Measurements from ENCODE around the gene HDAC9.
A peak's percentile ranks its signal among the peaks of the same experiment; 100 is the strongest.

HDAC9 gene

DNA sequence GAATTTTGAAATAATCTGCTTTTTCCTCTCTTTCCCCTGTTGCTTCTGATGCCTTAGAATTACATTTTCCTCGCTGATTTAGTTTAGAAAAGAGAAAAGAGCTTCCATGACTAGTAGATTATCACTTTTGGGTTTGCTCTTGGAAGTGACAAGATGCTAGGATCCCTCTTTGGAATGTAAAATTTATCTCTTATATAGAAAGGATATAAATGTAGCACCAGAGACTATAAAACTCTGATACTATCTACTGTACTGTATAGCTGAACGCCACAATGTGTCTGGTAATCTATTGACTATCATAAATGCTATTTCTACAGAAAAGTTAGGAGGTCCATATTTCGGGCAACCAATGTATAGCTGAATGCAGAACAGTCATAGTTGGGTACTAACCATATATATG lies 1.1 kb upstream of the HDAC9 start:
- no peak for DNase-seq

DNA sequence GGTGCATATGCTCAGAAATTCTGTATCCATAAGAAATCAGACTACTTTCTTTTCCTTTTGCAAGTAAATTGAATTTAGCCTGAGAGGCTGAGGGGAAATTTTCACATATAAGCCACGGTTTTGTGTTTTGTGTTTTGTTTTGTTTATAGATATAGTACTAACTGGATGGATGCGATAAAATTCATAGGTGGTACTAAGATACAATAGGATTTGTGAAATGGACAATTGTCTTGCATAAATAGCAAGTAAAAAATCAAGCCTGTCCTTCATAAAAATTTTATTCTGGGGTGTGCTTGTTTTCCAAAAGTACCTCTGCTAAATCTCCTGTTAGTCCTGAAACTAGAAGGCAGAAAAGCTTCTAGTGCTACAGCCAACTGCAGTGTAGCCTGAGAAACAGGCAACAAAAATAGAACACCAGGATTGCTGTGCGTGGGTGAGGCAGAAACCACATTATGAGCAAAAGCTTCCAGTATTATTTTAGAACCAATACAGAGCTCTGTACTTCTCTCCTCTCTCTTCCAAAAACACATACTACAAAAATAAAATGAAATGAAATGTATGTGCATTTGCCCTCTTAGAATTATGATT lies 634 bp upstream of the HDAC9 start:
- DNase-seq, result peak in 7 of 51 donors; percentile 7 to 84 (median 15)

GRCh38 chr7:18496341-18496700 lies 772 bp downstream of the HDAC9 start:
- DNase-seq, result no peak

DNA sequence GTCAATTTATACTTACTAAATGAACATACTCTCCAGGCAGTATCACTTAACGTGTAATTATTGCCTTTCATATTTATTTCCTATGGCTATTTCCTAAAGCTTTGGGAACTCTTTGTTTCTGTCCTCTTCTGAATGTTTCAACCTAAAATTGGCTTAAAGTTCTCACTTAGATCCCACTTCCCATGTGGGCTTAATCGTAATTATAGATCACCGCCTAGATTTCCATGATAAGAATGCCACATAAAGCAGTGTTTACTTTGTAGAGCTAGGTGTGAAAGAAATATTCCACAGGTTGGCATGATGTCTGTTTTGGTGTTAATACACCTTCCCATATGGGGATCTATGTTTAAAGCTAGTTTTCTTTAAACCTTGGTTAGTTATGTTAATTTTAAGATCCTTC lies 1.5 kb downstream of the HDAC9 start:
- DNase-seq, result peak in 1 of 51 donors; percentile 51

DNA sequence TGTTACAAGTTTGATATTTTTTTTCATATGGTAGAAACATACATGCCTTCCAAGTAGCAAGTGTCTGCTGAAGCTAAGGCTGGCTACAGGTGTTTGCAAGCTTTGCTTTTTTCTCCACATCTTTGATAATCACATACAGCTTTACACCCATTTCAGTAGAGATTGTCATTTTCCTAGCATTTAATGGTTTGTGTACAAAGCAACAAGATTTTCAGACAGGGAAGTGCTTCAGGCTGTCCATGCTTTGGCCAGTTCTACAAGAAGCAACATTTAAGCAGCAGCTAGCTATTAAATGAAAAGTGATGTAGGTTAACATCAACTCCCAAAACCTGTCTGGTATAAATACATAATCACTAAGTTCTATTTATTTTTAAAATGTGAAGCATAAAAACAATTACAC lies 2.3 kb downstream of the HDAC9 start:
- peak in 1 of 51 donors; percentile 39 for DNase-seq

DNA sequence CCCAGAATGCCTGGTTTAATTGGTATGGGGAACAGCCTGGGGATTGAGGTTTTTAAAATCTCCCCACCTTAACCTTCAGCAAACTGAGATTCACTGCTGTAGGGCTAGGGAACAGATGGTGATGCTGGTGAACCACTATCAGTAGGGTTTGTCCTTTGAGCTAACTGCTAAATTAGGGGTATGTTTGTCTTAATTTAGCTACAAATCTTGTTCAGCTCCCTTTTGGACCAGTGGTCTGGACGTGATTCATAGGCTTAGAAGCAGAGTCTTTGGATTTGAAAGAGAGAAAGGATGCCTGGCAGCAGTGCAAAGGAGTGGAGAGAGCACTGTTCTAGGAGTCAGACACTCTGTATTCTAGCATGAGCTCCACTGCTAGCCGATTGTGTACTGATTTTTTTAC lies 2.8 kb downstream of the HDAC9 start:
- DNase-seq, result peak in 1 of 51 donors; percentile 39

- DNase-seq, result no peak
These were observed 4.0 kb downstream of the HDAC9 start for GRCh38 chr7:18499407-18500177.

GRCh38 chr7:18503126-18503866 lies 7.7 kb downstream of the HDAC9 start:
- no peak for DNase-seq

DNA sequence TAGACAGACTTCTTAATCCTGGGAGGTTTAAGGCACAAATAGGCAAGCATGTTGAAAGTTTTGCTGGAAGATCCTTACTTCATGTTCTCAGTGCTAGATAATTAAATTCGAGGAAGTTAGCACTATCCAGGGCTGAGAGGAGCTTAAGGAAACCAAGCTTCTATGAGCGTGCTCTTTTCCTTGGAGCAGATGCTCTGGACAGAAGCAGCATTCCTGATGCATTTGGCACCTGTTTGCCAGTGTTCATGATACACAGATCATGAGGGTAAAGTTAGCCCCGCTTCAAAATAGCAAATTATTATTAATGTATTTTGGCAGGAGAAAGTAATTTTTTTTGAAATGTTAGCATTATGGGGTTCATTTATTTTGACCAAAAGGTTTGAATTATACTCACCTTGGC lies 9.4 kb downstream of the HDAC9 start:
- DNase-seq, result no peak

DNA sequence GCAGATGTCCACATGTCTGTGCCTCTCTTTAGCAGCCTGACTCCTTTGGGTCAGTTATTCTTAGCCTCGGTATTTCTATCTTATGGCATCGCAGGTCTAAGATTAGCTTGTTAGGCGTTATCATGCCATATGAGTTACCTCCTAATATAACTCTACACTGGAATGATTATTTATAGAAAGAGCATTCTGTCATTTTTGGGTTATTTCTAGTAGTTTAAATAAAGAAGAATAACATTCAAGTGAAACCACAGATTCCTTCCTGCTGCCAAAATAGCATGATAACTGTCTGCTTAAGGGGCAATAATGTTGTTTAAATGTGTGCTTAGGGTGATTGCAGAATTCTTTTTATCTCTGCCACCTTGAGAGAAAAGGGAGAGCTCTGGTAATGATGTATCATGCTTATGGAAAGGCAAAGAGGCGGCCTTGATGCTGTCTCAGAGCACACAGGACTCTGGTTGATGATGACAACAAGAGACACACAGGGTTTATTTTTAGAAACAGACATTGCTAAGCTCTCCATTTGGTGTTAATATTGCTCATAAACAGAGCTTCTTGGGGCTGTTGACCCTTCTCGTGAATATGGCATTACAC lies 10.4 kb downstream of the HDAC9 start:
- DNase-seq, result no peak

DNA sequence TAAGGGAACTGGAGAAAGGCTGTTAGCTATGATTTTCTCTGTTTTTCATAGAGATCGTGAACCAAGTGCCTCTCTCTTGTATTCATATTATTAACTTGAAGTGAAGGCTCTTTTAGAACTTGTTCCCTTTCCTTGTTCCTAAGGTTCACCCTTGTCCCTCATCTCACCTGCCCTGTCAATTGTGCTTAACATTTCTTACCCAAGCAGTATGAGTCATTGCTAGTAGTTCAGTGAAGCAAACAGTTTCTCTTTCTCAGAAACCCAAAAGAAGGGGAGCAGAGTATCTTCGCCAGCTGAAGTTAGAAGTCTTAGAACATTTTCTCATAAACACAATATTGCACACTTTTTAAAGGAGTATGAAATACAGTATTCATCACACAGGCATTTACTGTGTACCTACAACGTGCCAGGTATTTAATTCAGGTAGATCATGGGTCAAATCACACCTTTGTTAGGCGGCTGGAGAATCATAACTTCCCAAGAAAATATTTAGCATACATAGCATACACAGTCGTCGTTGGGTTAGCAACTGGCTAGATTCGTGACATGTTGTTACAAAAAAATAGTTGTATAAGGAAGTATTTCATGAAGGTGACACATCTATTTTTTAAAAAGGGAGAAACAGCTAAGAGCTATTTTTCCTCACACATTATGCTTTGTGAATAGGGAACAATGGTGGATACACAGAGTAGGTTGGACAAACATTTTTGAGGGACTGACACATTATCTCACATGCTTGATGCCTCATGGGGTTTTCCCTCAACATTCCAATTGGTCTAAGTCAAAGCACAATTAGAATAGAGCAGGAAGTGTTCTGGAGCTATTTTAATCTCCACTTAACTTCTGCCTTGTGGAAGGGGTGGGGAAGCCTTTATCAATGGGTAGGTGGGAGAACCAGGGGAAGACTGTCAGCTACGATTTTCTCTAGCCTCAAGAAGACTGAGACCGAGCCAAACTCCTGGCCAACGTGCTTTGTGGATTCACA lies 13.2 kb downstream of the HDAC9 start:
- DNase-seq, result no peak

DNA sequence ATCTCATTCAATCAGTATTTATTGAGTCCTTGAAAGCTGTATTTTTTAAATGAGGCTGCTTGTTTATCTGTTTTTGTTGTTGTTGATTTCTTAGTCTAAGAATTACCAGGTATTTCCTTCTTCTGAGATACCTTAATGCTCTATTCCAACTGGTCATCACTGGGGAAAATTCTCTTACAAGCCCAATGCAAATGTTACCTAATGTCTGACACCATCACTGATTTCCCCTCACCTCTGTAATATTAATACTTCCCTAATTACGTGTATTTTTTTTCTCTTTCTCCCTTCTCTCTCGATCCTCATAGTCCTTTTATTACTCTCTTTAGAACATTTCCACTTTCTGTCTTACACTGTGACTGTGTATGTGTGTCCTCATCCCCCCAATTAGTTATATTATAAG lies 13.9 kb downstream of the HDAC9 start:
- DNase-seq, result no peak

DNA sequence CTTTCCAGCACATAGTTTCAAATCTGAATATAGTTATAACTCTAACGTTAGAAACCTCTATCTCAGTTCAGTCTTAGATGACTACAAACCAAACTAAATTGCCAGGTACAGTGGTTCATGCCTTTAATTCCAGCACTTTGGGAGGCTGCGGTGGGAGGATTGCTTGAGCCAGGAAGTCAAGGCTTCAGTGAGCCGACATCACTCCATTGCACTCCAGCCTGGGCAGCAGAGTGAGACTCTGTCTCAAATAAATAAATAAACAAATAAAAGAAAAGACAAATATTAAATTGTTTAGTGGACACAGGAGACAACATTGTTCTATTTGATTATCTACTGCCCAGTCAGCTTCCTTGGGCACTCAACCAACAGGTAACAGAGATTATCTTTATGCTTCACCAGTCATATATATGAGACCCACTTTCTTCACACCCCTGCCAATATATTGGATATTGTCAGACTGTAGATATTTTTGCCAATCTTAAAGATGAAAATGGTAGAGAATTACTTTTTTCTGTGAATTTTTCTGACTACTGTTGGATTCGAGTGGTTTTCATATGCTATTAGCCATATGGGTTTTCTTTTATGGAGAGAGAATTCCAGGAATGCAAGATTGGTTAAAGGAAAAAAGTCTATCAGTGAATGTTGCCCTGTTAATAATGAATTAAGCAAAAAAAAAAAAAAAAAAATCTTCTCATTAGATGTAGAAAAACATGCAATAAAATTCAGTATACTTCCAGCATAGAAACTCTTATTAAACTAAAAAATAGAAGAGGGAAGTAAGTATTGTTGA lies 16.0 kb downstream of the HDAC9 start:
- no peak for DNase-seq

DNA sequence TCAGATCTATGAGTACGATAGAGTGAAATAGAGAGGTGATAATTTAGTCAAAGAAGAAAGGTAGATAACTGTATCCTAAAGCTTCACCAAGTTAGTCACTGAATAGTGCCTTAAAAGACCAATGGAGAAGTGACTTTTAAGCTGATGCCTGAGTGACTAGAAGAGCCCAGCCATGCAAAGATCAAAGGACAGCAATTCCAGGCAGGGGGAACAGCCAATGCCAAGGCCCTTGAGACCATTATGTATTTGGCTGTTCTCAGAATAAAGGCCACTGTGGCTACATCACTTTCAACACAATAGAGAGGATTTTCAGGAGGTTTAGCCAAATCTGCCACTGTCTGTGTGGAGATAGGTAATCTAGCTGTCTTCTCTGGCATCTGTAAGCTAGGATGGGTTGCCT lies 17.8 kb downstream of the HDAC9 start:
- no peak for DNase-seq

GRCh38 chr7:18515067-18515466 lies 19.5 kb downstream of the HDAC9 start:
- DNase-seq, result no peak

GRCh38 chr7:18517646-18518045 lies 22.1 kb downstream of the HDAC9 start:
- no peak for DNase-seq

DNA sequence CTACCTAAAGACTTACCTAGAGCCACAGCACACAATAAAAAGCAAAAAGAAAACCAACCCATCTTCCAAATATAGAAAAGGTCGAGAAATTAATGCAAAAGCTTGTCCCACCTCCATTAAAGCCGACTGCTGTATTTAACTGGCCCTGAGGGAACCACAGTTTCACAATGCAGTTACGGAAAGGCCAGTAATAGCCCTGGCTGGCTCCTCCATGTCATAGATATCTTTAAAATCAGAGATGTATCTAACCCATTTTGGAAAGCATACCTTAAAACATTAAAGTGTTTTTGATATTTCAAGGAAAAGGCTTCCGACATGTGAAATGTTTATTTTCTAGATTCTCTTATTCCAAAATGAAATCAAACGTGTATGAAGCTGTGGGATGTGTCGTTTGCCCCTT lies 23.0 kb downstream of the HDAC9 start:
- no peak for DNase-seq

DNA sequence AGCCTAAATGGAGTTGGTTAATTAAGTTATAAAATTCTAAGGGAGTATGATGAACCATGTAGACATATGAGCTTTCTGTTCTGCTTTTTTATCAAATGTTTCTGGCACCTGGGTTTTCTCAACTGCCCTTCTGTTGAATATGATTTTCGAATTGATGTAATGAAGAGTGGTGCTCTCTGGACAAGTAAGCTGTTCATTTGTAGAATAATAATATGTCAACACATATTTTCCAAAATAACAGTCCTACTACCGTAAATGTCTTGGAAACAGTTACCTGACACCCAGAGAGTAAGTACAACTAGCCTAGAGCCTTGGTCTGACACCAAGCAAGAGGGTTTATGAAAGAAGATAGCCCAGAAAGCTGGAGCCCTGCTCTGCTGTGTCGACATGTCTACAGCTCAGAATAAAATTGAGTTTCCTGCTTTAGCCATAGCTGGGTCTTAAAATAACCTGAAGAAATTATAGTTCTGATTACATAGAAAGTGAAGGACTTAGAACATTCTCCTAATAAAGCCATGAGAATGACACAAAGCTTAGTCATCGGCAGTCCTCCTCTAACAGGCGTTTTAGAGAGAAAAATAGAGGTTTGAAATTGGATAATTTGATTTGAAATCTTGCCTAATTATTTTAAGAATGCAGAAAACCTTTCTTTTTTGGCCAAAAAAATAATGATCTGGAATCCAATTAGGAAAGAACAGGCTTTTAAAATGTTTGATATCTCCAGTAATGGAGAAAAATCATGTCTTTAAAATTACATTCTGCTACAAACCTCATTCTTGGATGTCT lies 25.1 kb downstream of the HDAC9 start:
- DNase-seq, result peak in 1 of 51 donors; percentile 13

- DNase-seq, result no peak
These were observed 25.7 kb downstream of the HDAC9 start for GRCh38 chr7:18521236-18521589.

Data from hypothalamus (tissue), 51 donors.